Activated CD4-positive, CD25-positive, alpha-beta regulatory T cell (primary cell): ENCODE measurements around the gene THRAP3.
"Not testable (repeated sequence)": the region's sequence is repeated elsewhere in the genome, so short reads cannot be mapped to it uniquely, and the experiment has no call there.

Source experiments
- DNase-seq, 4 experiments: peaks; one replicate each; lab custom pipeline; 2025; lab: John Stamatoyannopoulos, UW

Gene THRAP3

DNA sequence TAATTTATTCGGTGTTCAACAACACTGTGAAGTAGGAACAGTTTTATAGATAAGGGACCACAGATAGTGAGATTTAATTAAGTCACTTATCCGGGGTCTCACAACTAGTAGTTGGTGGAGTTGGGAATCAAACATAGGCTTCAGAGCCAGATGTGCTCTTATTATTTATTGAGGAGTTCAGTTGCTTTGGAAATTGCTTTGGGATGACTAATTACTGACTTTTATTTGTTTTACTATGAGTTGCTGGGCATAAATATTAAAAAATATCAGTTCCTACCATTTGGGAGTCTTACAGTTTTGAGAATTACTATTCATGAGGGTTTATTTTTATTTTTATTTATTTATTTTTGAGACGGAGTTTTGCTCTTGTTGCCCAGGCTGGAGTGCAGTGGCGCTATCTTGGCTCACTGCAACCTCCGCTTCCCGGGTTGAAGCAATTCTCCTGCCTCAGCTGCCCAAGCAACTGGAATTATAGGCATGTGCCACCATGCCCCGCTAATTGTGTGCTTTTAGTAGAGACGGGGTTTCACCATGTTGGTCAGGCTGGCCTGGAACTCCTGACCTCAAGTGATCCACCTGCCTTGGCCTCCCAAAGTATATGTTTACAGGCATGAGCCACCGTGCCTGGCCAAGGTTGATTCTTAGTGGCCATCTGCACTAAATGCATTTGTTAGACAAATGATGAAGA is 27.7 kb downstream of the THRAP3 start:
- no peak for DNase-seq

DNA sequence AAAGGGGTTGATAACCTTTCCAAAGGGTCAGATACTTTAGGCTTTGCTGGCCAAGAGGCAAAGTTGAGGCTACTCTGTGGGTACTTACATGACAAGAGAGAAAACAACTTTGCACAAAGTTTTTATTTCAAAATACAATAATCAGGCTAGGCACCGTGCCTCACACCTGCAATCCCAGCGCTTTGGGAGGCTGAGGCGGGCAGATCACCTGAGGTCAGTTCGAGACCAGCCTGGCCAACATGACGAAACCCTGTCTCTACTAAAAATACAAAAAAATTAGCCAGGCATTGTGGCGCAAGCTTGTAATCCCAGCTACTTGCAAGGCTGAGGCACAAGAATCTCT is 28.2 kb downstream of the THRAP3 start:
- not testable (repeated sequence) for DNase-seq

- DNase-seq: no peak
Observed at GRCh38 chr1:36253161-36253862, 29.1 kb downstream of the THRAP3 start.

DNA sequence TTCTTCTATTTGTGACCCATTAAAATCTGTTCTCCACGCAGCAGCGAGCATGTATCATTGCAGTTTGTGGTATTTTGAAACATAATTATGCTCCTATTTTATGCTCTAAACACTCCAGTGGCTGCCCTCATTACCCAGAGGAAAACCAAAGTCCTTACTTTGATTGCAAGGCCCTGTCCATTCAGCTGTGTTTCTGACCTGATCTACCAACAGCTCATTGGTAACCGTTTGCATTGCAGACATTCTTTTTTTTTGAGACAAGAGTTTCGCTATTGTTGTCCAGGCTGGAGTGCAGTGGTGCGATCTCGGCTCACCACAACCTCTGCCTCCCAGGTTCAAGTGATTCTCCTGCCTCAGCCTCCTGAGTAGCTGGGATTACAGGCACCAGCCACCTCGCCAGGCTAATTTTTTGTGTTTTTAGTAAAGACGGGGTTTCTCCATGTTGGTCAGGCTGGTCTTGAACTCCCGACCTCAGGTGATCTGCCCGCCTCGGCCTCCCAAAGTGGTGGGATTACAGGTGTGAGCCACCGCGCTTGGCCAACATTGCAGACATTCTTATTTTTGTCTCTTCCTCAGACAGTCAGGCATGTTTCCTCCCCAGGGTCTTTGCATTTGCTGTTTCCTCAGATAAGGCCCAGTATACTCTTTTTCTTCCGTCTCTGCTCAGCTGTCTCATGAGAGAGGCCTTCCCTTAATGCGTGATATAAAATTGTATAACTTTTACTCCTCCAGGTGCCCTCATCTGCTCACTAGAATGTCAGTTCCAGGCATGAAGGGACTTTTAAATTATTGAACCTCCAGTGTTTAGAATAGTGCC is 32.5 kb downstream of the THRAP3 start:
- no peak for DNase-seq

GRCh38 chr1:36257375-36257767 is 33.1 kb downstream of the THRAP3 start:
- DNase-seq: no peak

GRCh38 chr1:36258960-36259344 is 34.7 kb downstream of the THRAP3 start:
- no peak for DNase-seq

DNA sequence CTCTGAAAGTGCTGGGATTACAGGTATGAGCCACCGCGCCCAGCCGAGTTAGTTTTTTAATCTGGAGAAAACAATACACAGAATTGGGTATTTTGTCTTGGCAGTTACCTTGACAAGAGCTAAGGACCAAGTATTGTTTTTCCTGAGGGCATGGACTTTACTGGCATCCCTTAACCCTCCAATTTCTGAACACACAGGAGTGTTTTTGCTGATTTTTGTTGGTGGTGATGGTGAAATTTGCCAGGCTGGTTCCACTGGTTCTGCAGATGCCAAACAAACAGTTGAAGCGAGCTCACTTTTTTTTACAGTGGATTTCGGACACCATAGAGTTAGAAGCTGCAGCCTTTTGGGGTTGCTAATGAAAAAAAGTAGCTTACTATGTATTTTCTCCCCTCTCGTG is 44.7 kb downstream of the THRAP3 start:
- no peak for DNase-seq

- no peak for DNase-seq
Observed at GRCh38 chr1:36269408-36269838, 45.2 kb downstream of the THRAP3 start.

- DNase-seq: no peak
Observed at GRCh38 chr1:36273024-36273423, 48.8 kb downstream of the THRAP3 start.

DNA sequence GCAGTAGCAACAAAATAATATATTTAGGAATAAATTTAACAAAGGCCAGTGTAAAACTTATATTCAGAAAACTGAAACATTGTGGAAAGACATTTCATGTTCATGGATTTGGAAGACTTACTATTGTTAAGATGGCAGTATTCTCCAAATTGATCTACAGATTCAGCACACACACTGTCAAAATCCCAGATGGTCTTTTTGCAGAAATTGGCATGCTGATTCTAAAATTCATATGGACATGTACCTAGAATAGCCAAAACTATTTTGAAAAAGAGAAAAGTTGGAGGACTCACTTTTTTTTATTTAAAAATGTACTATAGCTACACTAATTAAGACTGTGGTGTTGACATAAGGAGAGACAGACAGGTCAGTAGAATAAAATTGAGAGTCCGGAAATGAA is 50.0 kb downstream of the THRAP3 start:
- no peak for DNase-seq

- no peak for DNase-seq
Observed at GRCh38 chr1:36276688-36277087, 52.4 kb downstream of the THRAP3 start.

GRCh38 chr1:36279110-36279788 is 55.0 kb downstream of the THRAP3 start:
- no peak for DNase-seq

GRCh38 chr1:36279789-36280296 is 55.6 kb downstream of the THRAP3 start:
- DNase-seq: no peak

DNA sequence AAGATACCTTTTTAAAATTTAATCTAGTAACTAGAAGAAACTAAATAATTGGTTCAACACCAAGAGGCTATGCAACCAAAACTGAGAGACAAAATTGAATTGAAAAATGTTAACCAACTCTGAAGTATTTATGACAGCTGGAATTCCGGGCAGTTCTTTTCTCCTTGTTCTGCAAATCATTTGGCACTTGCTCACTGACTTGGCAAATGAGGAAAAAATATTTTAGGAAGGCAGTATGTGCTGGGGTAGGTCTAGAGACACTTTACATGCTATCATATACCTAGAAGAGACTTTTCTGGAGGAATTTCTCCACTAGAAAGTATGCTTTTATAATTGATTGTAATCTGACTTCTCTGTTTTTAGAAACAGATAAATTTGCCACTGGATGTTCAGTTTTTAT is 59.8 kb downstream of the THRAP3 start:
- DNase-seq: no peak

DNA sequence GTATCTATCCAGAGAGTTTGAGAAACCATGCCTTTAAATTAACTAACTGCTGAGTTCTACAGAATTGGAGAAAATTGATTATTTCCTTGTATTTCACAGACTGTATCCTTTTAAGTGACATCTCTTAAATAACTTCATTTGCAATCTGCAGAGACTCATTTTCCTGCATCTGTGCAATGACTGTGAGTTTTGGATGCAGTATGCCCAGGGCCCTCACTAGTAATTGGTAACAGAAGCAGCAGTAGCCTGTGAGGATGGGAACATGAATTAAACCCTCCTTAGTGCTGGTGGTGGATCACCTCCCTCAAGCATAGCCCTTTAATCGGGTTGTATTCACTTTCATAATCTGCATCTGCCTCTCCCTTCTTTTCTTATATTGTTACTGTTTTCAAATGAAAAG is 60.3 kb downstream of the THRAP3 start:
- no peak for DNase-seq

GRCh38 chr1:36285443-36286101 is 61.3 kb downstream of the THRAP3 start:
- peak; percentile 17 to 23 (median 21) for DNase-seq

GRCh38 chr1:36286802-36287201 is 62.6 kb downstream of the THRAP3 start:
- DNase-seq: no peak

- DNase-seq: no peak
Observed at GRCh38 chr1:36287595-36287994, 63.4 kb downstream of the THRAP3 start.

DNA sequence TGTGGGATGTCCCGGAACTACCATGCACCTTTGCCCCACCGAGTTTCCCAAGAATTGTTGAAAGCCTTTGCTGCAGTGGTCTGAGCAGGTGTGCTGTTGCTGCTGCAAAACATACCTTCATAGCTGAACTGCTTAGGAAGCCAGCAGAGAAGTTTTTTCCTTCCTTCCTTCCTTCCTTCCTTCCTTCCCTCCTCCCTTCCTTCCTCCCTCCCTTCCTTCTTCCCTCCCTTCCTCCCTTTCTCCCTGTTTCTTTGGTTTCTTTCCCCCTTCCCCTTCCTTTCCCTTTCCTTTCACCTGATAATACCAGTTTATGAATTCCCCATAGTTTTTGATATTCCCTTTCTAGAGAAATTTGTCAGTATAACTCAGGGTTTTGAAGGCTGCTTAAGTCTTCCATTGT is 71.1 kb downstream of the THRAP3 start:
- no peak for DNase-seq

GRCh38 chr1:36297062-36297461 is 72.8 kb downstream of the THRAP3 start:
- DNase-seq: no peak

DNA sequence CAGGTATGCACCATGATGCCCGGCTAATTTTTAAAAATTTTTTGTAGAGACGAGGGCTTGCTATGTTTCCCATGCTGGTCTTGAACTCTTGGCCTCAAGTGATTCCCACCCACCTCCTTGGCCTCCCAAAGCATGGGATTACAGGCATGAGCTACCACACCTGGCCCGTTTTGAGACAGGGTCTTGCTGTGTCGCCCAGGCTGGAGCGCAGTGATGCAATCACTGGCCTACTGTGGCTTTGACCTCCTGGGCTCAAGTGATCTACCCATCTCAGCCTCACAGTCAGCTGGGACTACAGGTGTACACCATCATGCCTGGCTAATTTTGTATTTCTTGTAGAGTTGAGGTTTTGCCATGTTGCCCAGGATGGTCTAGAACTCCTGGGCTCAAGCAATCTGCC is 74.4 kb downstream of the THRAP3 start:
- DNase-seq: no peak

GRCh38 chr1:36300526-36300925 is 76.3 kb downstream of the THRAP3 start:
- DNase-seq: no peak
